Measurements from ENCODE around the gene SMIM31.

SMIM31 gene

GRCh38 chr4:164789047-164789446 is 35.1 kb downstream of the SMIM31 start:
- no peak for DNase-seq

DNA sequence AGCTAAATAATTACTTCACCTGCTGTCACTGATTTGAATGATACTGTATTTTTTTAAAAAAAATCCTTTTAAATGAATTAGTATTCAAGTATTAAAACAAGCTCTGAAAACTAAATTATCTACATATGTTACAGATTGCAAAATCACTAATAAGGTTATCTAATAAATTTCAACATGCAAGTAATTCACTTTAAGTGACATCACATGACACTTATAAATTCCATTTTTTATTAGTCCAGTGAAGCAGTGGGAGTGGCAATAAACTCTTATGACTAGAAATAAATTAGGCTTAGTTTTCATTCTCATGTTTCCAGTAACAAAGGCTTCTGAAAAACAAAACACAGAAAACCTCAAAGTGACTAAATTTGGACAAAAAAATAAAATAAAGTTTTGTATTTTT is 36.3 kb downstream of the SMIM31 start:
- no peak for DNase-seq

GRCh38 chr4:164799410-164799809 is 45.5 kb downstream of the SMIM31 start:
- DNase-seq: no peak

- no peak for DNase-seq
Observed at GRCh38 chr4:164800786-164801185, 46.9 kb downstream of the SMIM31 start.

- DNase-seq: no peak
Observed at GRCh38 chr4:164802301-164802901, 48.5 kb downstream of the SMIM31 start.

DNA sequence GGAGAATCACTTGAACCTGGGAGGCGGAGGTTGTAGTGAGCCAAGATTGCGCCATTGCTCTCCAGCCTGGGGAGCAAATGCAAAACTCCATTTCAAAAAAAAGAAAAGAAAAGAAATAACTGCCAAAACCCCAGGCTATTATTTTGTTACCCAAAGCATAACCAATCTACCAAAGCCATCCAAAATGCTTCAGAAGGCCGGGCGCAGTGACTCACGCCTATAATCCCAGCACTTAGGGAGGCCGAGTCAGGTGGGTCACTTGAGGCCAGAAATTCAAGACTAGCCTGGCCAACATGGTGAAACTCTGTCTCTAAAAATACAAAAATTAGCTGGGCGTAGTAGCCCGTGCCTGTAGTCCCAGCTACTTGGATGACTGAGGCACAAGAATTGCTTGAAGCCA is 49.8 kb downstream of the SMIM31 start:
- DNase-seq: no peak

DNA sequence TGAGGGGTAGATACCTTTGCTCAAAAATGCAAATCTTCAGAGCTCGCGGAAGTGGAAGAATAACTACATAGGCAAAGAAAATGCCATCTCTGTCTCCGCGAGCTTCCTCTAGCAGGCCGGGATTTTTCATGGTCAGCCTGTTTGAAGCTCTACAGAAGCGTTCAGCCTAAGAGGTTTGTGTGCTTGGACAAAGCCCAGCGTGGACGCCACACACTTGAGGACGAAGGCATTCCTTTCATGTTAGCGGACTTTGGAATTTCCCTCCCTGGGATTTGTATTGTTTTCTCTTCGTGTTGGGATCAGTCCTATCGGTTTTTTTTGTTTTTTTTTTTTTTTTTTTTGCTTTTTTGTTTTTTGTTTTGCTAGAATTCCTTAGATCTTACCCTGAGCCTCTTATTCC is 53.7 kb downstream of the SMIM31 start:
- no peak for DNase-seq

DNA sequence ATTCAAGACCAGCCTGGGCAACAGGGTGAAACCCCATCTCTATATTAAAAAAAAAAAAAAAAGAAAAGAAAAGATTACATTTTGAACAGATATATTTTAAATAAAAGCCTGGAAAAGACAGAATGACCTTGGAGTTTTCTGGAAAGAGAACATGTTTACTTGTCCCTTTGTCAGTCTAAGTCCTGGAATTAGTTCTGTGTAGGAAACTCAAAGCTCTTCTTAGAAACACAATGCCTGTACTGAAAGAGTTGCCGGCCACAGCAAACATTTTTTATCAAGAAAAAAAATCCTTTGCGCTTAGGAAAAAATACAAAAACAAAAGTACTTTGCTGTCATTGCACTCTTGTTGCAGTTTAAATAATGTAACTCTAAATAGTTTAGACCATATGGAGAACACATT is 59.6 kb downstream of the SMIM31 start:
- no peak for DNase-seq

GRCh38 chr4:164815711-164816110 is 61.8 kb downstream of the SMIM31 start:
- no peak for DNase-seq

DNA sequence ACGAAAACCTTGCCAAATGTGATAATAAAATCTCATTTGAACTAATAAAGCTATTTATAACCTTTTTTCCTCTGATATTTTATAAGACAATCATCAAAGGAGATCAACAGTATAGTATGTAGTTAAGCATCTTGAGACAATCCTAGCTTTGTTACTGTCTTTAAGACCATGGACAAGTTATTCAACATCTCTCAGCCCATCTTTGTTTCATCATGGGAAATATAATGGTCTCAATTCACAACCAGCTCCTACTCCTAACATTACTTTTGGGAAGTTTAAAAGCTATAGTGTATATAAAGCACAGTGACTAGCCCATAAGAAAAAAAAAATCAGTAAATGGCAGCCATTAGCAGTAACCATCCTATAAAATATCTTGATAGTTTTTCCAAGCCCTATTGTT is 65.4 kb downstream of the SMIM31 start:
- no peak for DNase-seq

DNA sequence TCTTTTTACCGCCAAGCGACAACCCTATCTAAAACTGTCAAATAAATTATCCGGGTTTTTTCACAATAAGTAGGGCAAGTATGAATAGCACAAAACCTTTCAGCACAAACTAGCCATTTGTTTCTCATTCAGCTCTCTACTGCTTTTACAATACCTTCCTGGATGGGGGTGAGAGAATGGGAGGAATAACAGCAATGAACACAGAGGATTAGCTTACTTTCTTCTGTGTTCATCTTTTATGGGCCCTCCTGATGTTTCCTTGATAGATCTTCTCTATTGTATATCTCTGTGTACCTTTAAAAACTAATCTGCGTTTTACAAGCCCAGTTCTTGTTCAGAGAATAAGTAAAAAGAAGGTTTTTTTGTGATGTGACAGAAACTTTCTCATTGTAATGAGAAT is 67.8 kb downstream of the SMIM31 start:
- DNase-seq: no peak

GRCh38 chr4:164824581-164824980 is 70.7 kb downstream of the SMIM31 start:
- DNase-seq: no peak

DNA sequence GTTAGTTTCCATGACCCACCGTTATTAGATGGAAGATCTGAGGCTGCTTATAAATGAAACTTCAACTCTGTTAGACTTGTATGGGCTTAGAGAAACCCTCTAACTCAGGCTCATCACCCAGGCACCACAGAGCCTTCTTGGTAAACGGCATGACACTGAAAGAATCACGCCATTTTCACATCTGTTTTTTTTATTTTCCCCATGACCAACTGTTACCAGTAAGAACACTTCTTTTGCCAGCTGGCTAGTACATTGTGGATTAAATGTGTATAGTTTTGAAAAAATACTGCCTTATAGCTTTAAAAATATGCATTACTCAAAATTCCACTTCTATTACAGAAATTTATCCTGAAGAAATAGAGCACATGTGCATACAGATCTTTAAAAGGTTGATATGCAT is 75.0 kb downstream of the SMIM31 start:
- DNase-seq: no peak

DNA sequence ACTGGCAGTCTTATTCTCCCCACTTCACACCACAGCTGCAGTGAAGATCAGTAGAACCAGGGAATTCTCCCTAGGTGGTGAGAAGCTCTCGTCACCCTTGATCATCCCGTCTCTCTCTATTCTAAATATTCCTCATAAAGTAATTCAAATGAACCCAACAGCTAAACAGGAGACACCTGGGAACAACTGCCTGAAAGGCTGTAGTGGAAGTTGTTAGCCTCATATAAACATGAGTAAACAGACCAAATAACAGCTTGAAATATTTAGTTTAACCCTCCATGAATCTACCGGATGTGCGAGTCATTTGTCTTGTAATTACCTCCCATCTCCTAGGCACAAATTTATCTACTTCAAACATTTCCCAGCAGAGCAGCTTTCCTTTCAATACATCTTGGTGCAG is 92.6 kb downstream of the SMIM31 start:
- no peak for DNase-seq

DNA sequence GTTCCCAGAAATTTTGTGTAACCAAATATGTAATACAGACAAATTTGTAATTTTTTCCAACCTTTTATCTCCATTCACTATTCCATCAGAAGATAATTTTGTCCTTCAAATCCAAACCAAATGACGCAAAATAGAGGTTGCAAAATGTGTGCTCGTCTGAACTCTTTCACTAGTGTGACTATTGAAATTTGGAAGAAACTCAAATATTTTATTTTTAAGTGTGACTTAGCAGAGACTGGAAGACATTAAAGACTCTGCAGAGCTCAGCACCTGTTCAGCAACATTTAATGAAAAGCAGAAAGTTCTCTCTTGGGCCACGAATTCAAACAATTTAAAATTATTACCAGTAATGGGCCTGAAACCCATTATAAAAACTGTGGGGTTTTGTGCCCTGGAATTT is 93.1 kb downstream of the SMIM31 start:
- DNase-seq: no peak

- no peak for DNase-seq
Observed at GRCh38 chr4:164847967-164848649, 94.2 kb downstream of the SMIM31 start.

Measured in activated gamma-delta T cell treated with Interleukin-2 at 50 U/mL for 16 hours (primary cell).